T-helper 2 cell treated with Interferon-gamma antibody and Interleukin-4, amounts not matched to agents 100 ng/mL and 5 ng/mL, for 36 hours (primary cell): ENCODE measurements around the gene MMP12. TPM values are rescaled to one million over a fixed set of nuclear protein-coding genes. Genes with fewer than 3 reads are reported as not detected.
"Not testable (repeated sequence)": the region's sequence is repeated elsewhere in the genome, so short reads cannot be mapped to it uniquely, and the experiment has no call there.

Source experiments
- intact Hi-C: fragments of 100-400 bp; cut with micrococcal nuclease; formaldehyde crosslinking; loops from one replicate; pipeline ENCODE4 v1.15.1; 2023
- total RNA-seq: library from RNA; stranded (reverse); gene quantifications from 2 replicates; pipeline ENCODE4 v1.2.3, GENCODE V29; 2022

Gene MMP12
- not detected in 2 replicates for total RNA-seq

DNA sequence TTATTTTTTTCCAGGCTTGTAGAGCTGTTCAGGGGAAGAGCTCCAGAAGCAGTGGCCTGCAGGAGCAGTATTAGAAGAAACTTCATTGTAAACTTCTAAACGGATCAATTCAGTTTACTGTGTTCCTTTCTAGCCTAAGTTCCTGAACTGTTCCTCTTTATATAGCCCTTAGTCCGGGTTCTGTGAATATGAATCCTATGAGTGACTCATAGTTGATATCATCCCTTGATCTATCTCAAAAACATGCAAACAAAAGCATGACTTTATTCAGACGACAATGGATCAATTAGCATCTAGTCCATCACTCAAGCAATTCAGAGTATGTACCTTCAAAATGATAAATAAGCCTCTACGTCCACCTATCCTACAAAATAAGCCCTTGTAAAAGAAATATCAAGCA lies at the start of gene MMP12:
Gene MMP12 (minus strand): TSS at position 131 of the 400 bp plus-strand sequence. CDS start 45 bp downstream, at position 86.
- intact Hi-C loops = no loop called here

DNA sequence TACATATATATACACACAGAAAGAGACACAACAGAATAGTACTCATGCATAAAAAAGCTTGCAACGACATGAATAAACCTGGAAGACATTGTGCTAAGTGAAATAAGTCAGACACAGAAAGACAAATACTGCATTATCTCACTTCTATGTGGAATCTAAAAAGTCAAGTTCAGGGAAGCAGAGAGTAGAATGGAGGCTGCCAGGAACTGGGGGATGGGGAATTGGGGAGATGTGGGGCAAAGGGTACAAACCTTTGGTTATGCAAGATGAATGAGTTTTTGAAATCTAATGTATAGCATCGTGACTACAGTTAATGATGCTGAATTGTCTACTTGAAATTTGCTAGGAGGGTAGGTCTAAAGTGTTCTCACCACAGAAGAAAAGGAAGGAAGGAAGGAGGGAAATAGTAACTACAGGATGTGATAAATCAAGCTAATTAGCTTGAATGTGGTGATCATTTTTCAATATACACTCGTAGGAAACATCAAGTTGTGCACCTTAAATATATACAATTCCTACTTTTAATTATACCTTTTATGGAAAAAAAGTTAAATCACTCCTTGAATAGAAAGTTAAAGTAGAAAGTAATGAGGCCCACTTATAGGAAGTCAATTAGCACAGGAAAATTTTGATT lies 46.9 kb upstream of the MMP12 start:
- intact Hi-C loops = no loop called here

DNA sequence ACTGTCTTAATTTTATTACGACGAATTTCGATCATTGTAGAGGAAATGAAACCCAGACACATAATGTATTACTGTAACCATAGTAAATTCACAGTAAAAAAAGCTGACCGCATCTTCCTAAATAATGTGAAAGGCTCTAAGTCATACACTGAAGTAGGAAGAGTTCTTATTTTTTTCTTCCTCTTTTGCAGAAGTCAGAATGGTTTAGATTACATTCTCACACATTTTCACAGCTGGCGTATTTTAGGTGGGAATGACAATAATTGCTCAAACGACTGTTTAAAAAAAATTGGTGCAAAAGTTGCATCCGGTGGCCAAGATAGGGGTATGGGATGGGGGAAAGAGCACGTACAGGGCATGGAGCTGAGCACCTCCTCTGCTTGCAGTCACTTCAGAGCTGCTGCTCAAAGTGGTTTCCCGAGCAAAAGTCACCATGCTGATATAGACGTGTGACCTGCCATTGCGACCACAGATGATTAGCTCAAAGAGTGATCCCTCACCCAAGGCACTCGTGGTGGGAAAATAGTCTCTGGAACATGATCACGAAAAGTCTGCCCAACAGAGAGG lies 45.4 kb upstream of the MMP12 start:
- intact Hi-C loops = no loop called here

- intact Hi-C loops = no loop called here
Observed at GRCh38 chr11:102915044-102915375, 40.2 kb upstream of the MMP12 start.

- intact Hi-C loops = no loop called here
Observed at GRCh38 chr11:102914238-102915043, 39.7 kb upstream of the MMP12 start.

DNA sequence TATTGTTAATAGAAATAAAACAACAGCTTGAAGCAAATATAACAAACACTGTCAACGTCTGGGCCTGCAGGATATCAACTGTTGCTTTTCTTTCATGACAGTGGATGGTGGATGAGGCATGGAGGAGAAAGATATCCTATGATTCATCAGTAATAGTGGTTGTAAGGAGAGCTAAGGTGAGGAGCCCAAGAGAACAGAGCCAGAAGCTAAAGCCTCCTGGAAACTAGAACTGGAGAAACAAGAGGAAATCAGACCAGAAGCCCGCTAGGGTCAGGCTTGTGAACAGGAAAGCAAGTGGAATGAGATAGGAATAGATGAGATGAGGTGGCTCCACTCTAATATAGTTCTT lies 37.7 kb upstream of the MMP12 start:
- intact Hi-C loops = no loop called here

- intact Hi-C loops = no loop called here
Observed at GRCh38 chr11:102911758-102912481, 37.1 kb upstream of the MMP12 start.

DNA sequence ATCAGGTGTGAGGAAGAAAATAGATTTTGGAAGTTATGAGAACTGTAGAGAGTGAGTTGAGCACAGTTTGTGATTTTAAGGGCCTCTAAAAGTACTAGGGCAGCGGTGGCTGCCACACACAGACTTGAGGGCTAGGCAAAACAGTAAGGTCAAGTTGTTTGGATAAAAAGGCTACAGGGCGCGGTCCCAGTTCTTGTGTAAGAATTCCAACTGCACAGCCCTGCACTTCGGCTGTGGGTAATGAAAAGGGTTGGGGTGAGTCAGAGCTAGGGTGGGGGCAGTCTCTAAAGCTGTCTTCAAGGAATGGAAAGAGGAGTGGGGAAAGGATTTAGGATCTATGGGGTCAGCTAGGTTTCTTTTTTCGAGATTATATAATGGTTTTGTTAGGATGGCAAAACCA lies 31.1 kb upstream of the MMP12 start:
- intact Hi-C loops = not testable (repeated sequence)

- intact Hi-C loops = not testable (repeated sequence)
Observed at GRCh38 chr11:102903895-102904294, 29.1 kb upstream of the MMP12 start.

DNA sequence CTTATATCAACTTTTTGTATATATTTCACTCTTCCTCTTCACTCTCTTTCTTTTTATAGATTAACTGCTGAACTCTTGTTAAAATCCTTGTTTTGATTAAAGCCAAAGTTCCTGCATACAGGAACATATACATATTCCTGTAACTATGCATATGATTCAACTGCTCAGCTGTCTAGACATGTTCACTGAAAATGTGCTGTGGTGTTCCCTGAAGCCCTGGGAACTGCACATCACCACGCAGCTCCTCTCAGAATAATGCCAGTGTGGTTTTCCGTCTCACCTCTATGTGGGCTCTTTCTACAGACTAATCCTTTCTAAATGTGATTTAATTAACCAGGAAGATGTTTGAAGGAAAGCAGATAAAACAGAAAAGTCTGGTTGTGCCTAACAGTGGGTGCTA lies 25.6 kb upstream of the MMP12 start:
- intact Hi-C loops = no loop called here

- intact Hi-C loops = no loop called here
Observed at GRCh38 chr11:102891736-102892135, 17.0 kb upstream of the MMP12 start.

DNA sequence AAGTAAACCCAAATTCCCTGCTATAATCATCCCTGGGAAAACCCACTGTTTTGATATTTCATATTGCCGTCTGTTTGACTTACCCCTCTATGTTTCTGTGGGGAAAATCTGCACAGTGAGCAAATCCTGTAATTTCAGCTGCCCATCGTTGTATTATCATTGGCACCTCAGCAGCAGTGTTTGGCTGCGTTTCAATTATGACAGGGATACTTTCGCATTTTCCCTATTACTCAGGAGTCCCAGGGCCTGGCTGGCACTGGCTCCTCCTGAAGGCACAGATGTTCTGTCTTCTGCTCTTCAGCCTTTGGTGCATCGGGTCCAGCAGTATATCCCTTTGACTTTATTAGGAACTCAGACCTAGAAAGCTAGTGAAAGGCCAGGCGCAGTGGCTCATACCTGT lies 12.2 kb upstream of the MMP12 start:
- intact Hi-C loops = no loop called here

DNA sequence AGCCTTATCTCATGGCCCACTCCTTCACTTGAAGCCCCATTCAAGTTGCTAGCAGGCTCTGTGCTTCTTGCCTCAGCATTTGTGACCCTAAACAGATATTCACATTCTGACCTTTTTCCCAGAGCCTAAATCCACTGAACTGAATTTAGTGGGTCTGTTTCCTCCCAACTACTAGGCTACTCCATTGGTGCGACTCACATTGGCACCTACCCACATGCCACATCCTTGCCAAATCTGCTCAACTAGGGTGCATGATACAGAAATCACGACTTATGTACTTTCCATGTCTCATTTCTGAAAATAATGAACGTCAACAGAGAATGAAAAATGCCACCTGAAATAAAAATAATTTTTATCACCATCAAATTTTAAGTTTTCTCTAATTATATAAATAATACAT lies 8.4 kb upstream of the MMP12 start:
- intact Hi-C loops = no loop called here

GRCh38 chr11:102882389-102883024 lies 7.7 kb upstream of the MMP12 start:
- intact Hi-C loops = no loop called here

DNA sequence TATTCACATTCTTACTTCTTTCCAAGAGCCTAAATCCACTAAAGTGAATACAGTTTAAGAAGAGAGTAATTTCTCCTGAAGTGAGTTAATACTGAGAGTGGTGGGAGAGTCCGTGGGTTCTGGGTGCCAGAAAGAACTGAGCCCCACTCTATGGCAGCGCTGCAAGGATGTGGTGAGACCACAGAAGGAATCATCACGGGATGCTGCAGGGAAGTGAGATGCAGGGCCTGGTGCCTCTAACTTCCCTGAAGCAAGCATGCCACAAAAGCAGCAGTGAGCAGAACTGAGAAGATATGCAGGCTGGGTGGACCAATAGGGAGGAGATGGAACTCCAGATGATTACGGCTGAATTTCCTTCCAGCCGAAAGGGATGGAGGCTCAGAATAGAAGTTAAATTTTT lies 5.0 kb upstream of the MMP12 start:
- intact Hi-C loops = no loop called here

DNA sequence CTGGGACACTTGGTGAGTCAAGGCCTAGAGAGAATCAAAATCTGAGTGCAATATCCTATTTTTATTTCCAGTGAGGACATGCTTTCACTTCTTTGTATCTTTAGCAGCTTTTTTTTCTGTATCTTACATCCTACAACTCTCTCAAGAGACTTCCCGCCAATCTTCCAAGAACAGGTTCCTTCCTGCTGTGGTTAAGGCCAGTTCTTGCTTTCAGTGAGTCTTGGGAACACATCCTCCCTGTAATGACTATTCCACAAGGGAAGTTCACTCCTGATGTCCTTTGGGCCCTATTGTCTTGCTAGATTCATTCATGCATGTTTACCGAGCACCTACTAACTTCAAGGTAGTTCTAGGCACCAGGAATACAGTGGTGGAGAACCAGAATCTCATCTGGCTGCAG lies 3.8 kb upstream of the MMP12 start:
- intact Hi-C loops = no loop called here

DNA sequence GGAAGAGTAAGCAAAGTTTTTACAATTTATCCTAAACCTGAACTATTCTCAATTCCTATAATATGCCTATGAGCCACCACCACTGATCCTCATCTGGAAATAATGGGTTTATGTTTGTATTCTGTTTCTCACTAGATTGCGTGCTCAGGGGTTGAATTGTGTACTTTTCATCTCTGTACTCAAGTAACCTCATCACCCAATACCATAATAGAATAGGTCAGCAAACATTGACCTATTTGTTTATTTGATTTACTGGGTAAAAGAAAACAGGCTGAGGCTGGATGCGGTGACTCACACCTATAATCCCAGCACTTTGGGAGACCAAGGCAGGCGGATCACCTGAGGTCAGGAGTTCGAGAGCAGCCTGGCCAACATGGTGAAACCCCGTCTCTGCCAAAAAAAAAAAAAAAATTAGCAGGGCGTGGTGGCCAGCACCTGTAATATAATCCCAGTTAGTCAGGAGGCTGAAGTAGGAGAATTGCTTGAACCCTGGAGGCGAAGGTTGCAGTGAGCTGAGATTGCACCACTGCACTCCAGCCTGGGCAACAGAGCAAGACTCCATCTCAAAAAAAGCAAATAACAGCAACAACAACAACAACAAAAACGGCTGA lies 5.3 kb downstream of the MMP12 start:
- intact Hi-C loops = not testable (repeated sequence)

DNA sequence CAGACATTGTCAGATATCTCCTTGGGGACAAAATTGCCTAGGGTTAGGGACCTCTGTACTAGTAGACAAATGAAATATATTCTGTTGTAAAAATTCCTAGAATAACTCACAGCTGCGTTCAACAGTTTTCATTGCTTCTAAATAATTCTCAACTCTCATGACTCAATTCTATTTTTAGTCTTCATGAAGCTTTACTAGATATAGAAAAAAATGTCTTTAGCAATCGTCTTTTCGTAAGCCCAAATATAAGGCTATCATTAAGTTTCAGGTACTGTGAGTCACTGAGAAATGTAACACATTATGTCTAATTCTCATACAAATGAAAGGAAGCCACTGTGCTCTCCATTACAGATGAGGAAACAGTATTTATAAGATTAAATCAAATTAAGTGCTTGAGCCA lies 6.4 kb downstream of the MMP12 start:
- intact Hi-C loops = no loop called here

GRCh38 chr11:102864724-102865123 lies 10.1 kb downstream of the MMP12 start:
- intact Hi-C loops = no loop called here

DNA sequence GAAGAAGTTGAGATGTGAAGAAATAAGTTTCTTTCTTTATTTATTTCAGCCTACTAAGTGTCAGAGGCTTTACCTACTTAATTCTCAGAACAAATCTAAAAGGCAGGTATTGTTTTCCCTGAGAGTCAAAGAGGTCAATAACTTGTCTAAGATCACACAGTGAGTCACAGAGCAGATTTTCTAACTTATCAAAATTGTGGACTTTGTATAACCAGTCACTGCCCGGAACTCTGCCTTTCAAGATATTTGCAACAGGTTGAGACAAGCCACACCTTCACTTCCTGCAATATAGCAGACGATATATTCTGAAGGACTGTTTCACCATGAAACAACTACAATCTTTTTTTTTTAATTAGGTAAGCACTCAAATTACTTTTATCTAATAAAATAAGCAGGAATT lies 20.8 kb downstream of the MMP12 start:
- intact Hi-C loops = no loop called here

DNA sequence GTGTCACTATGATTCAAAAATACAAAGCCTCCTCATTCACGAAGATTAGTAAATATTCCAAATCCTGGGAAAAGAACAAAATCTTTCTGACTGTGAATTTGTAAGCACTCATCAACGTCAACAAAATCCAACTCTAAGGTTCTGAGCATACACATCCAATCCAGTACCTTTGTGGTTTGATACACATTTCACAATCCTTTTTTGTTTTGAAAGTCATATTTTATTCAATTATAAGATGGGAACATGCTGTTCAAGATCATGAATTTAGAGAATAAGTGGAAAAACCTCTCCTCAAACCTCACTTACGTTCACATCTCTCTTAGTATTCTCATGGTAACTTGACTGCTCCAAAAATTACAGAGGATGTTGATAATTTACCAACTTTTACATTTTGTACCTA lies 21.7 kb downstream of the MMP12 start:
- intact Hi-C loops = no loop called here
